IPS DF 4.7 (cell line): ENCODE data around the gene ZNF213.
"Not testable (repeated sequence)": the region's sequence is repeated elsewhere in the genome, so short reads cannot be mapped to it uniquely, and the experiment has no call there.

Experiments used
- DNase-seq: peaks from one replicate; pipeline ENCODE4 v3.0.0-alpha.2; 2013; ENCODE audit warnings: low spot score; ENCODE audit errors: extremely low read depth

Gene ZNF213

GRCh38 chr16:3170440-3171180 lies 35.8 kb downstream of the ZNF213 start:
- DNase-seq, result no peak

- no peak for DNase-seq
Observed at GRCh38 chr16:3171181-3171854, 36.5 kb downstream of the ZNF213 start.

- no peak for DNase-seq
Observed at GRCh38 chr16:3171855-3172593, 37.2 kb downstream of the ZNF213 start.

GRCh38 chr16:3173892-3174617 lies 39.2 kb downstream of the ZNF213 start:
- no peak for DNase-seq

GRCh38 chr16:3174618-3175148 lies 39.9 kb downstream of the ZNF213 start:
- DNase-seq, result no peak

- no peak for DNase-seq
Observed at GRCh38 chr16:3175157-3176093, 40.6 kb downstream of the ZNF213 start.

GRCh38 chr16:3179651-3180050 lies 44.8 kb downstream of the ZNF213 start:
- no peak for DNase-seq

- DNase-seq, result no peak
Observed at GRCh38 chr16:3180445-3180878, 45.6 kb downstream of the ZNF213 start.

GRCh38 chr16:3182293-3182607 lies 47.4 kb downstream of the ZNF213 start:
- not testable (repeated sequence) for DNase-seq

GRCh38 chr16:3182608-3183444 lies 48.0 kb downstream of the ZNF213 start:
- no peak for DNase-seq

GRCh38 chr16:3183445-3184139 lies 48.8 kb downstream of the ZNF213 start:
- no peak for DNase-seq

- DNase-seq, result no peak
Observed at GRCh38 chr16:3186946-3187690, 52.3 kb downstream of the ZNF213 start.

GRCh38 chr16:3187798-3188674 lies 53.2 kb downstream of the ZNF213 start, which contains the start of gene OR1F1:
OR1F1 (plus strand) TSS chr16:3188204.
- no peak for DNase-seq

- no peak for DNase-seq
Observed at GRCh38 chr16:3188675-3188924, 53.8 kb downstream of the ZNF213 start.

GRCh38 chr16:3188925-3189825 lies 54.3 kb downstream of the ZNF213 start:
- no peak for DNase-seq

GRCh38 chr16:3189869-3190268 lies 55.0 kb downstream of the ZNF213 start:
- no peak for DNase-seq
